H9 (cell line): ENCODE results near the gene ECEL1. TPM values are rescaled to one million over a fixed set of nuclear protein-coding genes. Genes with fewer than 3 reads are reported as not detected.

Source experiments
- DNase-seq: peaks from one replicate; pipeline ENCODE4 v3.0.0-alpha.2; 2017
- H2AFZ ChIP-seq: one replicate; pipeline ENCODE4 v1.6.1; 2013; ENCODE audit warnings: mild to moderate bottlenecking, low read length, control low read depth, moderate library complexity
- H2AK5ac ChIP-seq: 2 replicates; pipeline ENCODE4 v1.6.1; 2013; ENCODE audit warnings: low read length, control low read depth, mixed read lengths; ENCODE audit not compliant: insufficient read length
- H2BK120ac ChIP-seq: one replicate; pipeline ENCODE4 v1.6.1; 2013; ENCODE audit warnings: low read depth, mild to moderate bottlenecking, low read length, control low read depth, inconsistent platforms; ENCODE audit not compliant: poor library complexity, severe bottlenecking
- H2BK12ac ChIP-seq: 2 replicates; pipeline ENCODE4 v1.6.1; 2013; ENCODE audit warnings: low read length, control low read depth, mixed read lengths, low read depth; ENCODE audit not compliant: insufficient read length
- H2BK15ac ChIP-seq: 2 replicates; pipeline ENCODE4 v1.6.1; 2013; ENCODE audit warnings: low read depth, low read length, control low read depth
- H2BK20ac ChIP-seq: one replicate; pipeline ENCODE4 v1.6.1; 2013; ENCODE audit warnings: low read depth, mild to moderate bottlenecking, low read length, control low read depth, inconsistent platforms; ENCODE audit not compliant: poor library complexity, severe bottlenecking
- H2BK5ac ChIP-seq: 2 replicates; pipeline ENCODE4 v1.6.1; 2013; ENCODE audit warnings: low read length, control low read depth, mixed read lengths; ENCODE audit not compliant: insufficient read length
- H3K14ac ChIP-seq: 2 replicates; pipeline ENCODE4 v1.6.1; 2013; ENCODE audit warnings: low read length, control low read depth; ENCODE audit not compliant: insufficient read depth
- H3K18ac ChIP-seq: 2 replicates; pipeline ENCODE4 v1.6.1; 2013; ENCODE audit warnings: low read depth, mild to moderate bottlenecking, mixed read lengths, low read length, control low read depth; ENCODE audit not compliant: insufficient read length
- H3K23ac ChIP-seq: 2 replicates; pipeline ENCODE4 v1.6.1; 2013; ENCODE audit warnings: low read length, control low read depth, mixed read lengths, low read depth; ENCODE audit not compliant: insufficient read length
- H3K23me2 ChIP-seq: 2 replicates; pipeline ENCODE4 v1.6.1; 2013; ENCODE audit warnings: low read depth, mild to moderate bottlenecking, mixed read lengths, low read length, control low read depth; ENCODE audit not compliant: insufficient read length, poor library complexity, severe bottlenecking
- H3K27ac ChIP-seq: 2 replicates; pipeline ENCODE4 v1.5.1; 2013; ENCODE audit warnings: low read length, control low read depth, mixed read lengths, low read depth; ENCODE audit not compliant: insufficient read length
- H3K27me3 ChIP-seq: 2 replicates; pipeline ENCODE4 v1.6.1; 2013; ENCODE audit warnings: low read length, control low read depth, inconsistent platforms; ENCODE audit not compliant: insufficient read depth
- H3K4ac ChIP-seq: 2 replicates; pipeline ENCODE4 v1.6.1; 2013; ENCODE audit warnings: low read depth, mild to moderate bottlenecking, control low read depth, inconsistent platforms, low read length, moderate library complexity
- H3K4me1 ChIP-seq: 2 replicates; pipeline ENCODE4 v1.6.1; 2013; ENCODE audit warnings: low read length, control low read depth, inconsistent platforms; ENCODE audit not compliant: insufficient read depth
- H3K4me2 ChIP-seq: 2 replicates; pipeline ENCODE4 v1.6.1; 2013; ENCODE audit warnings: low read length, control low read depth, mixed read lengths; ENCODE audit not compliant: insufficient read length, insufficient read depth
- H3K56ac ChIP-seq: 2 replicates; pipeline ENCODE4 v1.6.1; 2013; ENCODE audit warnings: low read depth, mild to moderate bottlenecking, mixed read lengths, low read length, control low read depth; ENCODE audit not compliant: insufficient read length
- H3K79me1 ChIP-seq: 2 replicates; pipeline ENCODE4 v1.6.1; 2013; ENCODE audit warnings: low read depth, mild to moderate bottlenecking, moderate library complexity, low read length, control low read depth, inconsistent platforms; ENCODE audit not compliant: insufficient read depth, poor library complexity, severe bottlenecking
- H3K79me2 ChIP-seq: 2 replicates; pipeline ENCODE4 v1.6.1; 2013; ENCODE audit warnings: low read length, control low read depth, inconsistent platforms; ENCODE audit not compliant: insufficient read depth
- H3K9ac ChIP-seq: 2 replicates; pipeline ENCODE4 v1.6.1; 2013; ENCODE audit warnings: low read length, control low read depth, mixed read lengths; ENCODE audit not compliant: insufficient read length; ENCODE audit errors: extremely low read depth
- H3K9me3 ChIP-seq: one replicate; pipeline ENCODE4 v1.6.1; 2013; ENCODE audit warnings: low read depth, low read length, inconsistent platforms; ENCODE audit not compliant: control insufficient read depth
- H3T11ph ChIP-seq: one replicate; pipeline ENCODE4 v1.6.1; 2013; ENCODE audit warnings: mild to moderate bottlenecking, low read length, control low read depth, inconsistent platforms
- H4K20me1 ChIP-seq: one replicate; pipeline ENCODE4 v1.6.1; 2013; ENCODE audit not compliant: control insufficient read depth, insufficient read length, insufficient read depth
- H4K5ac ChIP-seq: 2 replicates; pipeline ENCODE4 v1.6.1; 2013; ENCODE audit warnings: low read depth, mild to moderate bottlenecking, mixed read lengths, low read length, control low read depth; ENCODE audit not compliant: insufficient read length
- H4K8ac ChIP-seq: replicated peaks from 2 replicates; pipeline ENCODE4 v1.6.1; 2013; ENCODE audit warnings: low read length, control low read depth, mixed read lengths, low read depth; ENCODE audit not compliant: insufficient read length
- H4K91ac ChIP-seq: 2 replicates; pipeline ENCODE4 v1.6.1; 2013; ENCODE audit warnings: low read depth, mild to moderate bottlenecking, moderate library complexity, mixed read lengths, low read length, control low read depth; ENCODE audit not compliant: insufficient read length
- H3K27ac Mint-ChIP-seq, 3 experiments: 2 replicates in 2 of 3; 3 replicates in 1 of 3; pipeline ENCODE4 v1.8.0; 2020 to 2021; ENCODE audit warnings: mixed read lengths in 3 of 3, mild to moderate bottlenecking in 1 of 3, moderate library complexity in 1 of 3
- H3K27me3 Mint-ChIP-seq: 2 replicates; pipeline ENCODE4 v1.8.0; 2021; ENCODE audit warnings: low read depth, mild to moderate bottlenecking, moderate library complexity, mixed read lengths
- H3K36me3 Mint-ChIP-seq, 3 experiments: 2 replicates in 2 of 3; 3 replicates in 1 of 3; pipeline ENCODE4 v1.8.0; 2020 to 2021; ENCODE audit warnings: low read depth in 3 of 3, mixed read lengths in 3 of 3; ENCODE audit not compliant: insufficient read depth in 1 of 3
- H3K4me1 Mint-ChIP-seq, 2 experiments: 2 replicates each; pipeline ENCODE4 v1.8.0; 2020; ENCODE audit warnings: mixed read lengths in 2 of 2
- H3K4me3 Mint-ChIP-seq, 2 experiments: 2 replicates in 1 of 2; 3 replicates in 1 of 2; pipeline ENCODE4 v1.8.0; 2020 to 2021; ENCODE audit warnings: mild to moderate bottlenecking in 2 of 2, mixed read lengths in 2 of 2, moderate library complexity in 1 of 2
- H3K9me3 Mint-ChIP-seq, 2 experiments: 2 replicates in 1 of 2; 3 replicates in 1 of 2; pipeline ENCODE4 v1.8.0; 2020; ENCODE audit warnings: mild to moderate bottlenecking in 2 of 2, mixed read lengths in 2 of 2, moderate library complexity in 1 of 2
- WGBS: extraction: QIAGEN DNeasy Blood & Tissue Kit; methylation state at CpG from one replicate; pipeline ENCODE4 v1.1.7; 2013; ENCODE audit warnings: missing lambda C conversion rate, low lambda C conversion rate, mixed read lengths; ENCODE audit not compliant: insufficient read length; ENCODE audit errors: extremely low coverage; 5-methylcytosine and 5-hydroxymethylcytosine counted together
- total RNA-seq: library from RNA; stranded (reverse); gene quantifications from 2 replicates; pipeline ENCODE4 v1.2.1, GENCODE V29; 2021
- TF ChIP-seq, protein P1 (sequence below): fragments of 200-600 bp; sonication (generic); conservative IDR thresholded peaks from 3 replicates; pipeline ENCODE4 v1.8.0; 2021; ENCODE audit warnings: antibody characterized with exemption, mild to moderate bottlenecking

ECEL1 gene
- total RNA-seq, 1 experiment from 2014 or later = 8.4 TPM

GRCh38 chr2:232437195-232437571 is 50.5 kb downstream of the ECEL1 start:
- no peak overlapping the region for H3K27ac ChIP-seq

More at GRCh38 chr2:232437195-232437571, 50.5 kb downstream of the ECEL1 start:
- TF ChIP-seq, protein P1, sequence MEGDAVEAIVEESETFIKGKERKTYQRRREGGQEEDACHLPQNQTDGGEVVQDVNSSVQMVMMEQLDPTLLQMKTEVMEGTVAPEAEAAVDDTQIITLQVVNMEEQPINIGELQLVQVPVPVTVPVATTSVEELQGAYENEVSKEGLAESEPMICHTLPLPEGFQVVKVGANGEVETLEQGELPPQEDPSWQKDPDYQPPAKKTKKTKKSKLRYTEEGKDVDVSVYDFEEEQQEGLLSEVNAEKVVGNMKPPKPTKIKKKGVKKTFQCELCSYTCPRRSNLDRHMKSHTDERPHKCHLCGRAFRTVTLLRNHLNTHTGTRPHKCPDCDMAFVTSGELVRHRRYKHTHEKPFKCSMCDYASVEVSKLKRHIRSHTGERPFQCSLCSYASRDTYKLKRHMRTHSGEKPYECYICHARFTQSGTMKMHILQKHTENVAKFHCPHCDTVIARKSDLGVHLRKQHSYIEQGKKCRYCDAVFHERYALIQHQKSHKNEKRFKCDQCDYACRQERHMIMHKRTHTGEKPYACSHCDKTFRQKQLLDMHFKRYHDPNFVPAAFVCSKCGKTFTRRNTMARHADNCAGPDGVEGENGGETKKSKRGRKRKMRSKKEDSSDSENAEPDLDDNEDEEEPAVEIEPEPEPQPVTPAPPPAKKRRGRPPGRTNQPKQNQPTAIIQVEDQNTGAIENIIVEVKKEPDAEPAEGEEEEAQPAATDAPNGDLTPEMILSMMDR = no peak; the same call in 2 of the 3 replicates
- Histone ChIP-seq H3K79me2 (no peaks in the 10 kb centered on the region), H4K8ac (no peak overlapping the region), H2BK15ac (no peak overlapping the region), H3K9ac (no peak overlapping the region), H2BK120ac (no peak overlapping the region), H3K23me2 (no peaks in the 10 kb centered on the region), H3K27me3 (no peaks in the 10 kb centered on the region; the same call in 1 of the 2 replicates), H4K91ac (no peak overlapping the region), H4K20me1 (no peaks in the 10 kb centered on the region), H3K56ac (no peak overlapping the region), H4K5ac (no peak overlapping the region), H3K23ac (no peak overlapping the region), H3T11ph (no peak overlapping the region), H2BK5ac (no peak overlapping the region), H3K79me1 (no peaks in the 10 kb centered on the region), H2BK12ac (no peak overlapping the region), H2AFZ (no peak overlapping the region), H2AK5ac (no peak overlapping the region), H2BK20ac (no peak overlapping the region), H3K14ac (no peak overlapping the region), H3K4ac (no peak overlapping the region), H3K4me1 (no peaks in the 10 kb centered on the region), H3K9me3 (no peaks in the 10 kb centered on the region), H3K18ac (no peak overlapping the region), H3K4me2 (no peak overlapping the region)
- Mint-ChIP-seq H3K4me3 (no peak overlapping the region), H3K27ac (no peak overlapping the region), H3K27me3 (peaks cover 2% of the 10 kb centered on the region), H3K9me3 (no peaks in the 10 kb centered on the region; a peak in 1 of 5 replicates), H3K36me3 (no peaks in the 10 kb centered on the region; a peak in 1 of 7 replicates), H3K4me1 (peaks cover 20 to 31% of the 10 kb centered on the region in 2 experiments)
- peak; percentile 18 for DNase-seq
- WGBS = no CpG with 5 or more reads among the region's 12 CpGs
